Hair follicle dermal papilla cell (primary cell): ENCODE data around the gene RAP1A. TPM values are rescaled to one million over a fixed set of nuclear protein-coding genes. Genes with fewer than 3 reads are reported as not detected.

Experiments
- small RNA-seq: library from RNA; depleted of rRNA; stranded (forward); fragments of <200 nt; gene quantifications from one replicate; pipeline ENCODE3, GENCODE V24; 2012
- total RNA-seq: library from RNA; depleted of rRNA; stranded (reverse); fragments of >200 nt; gene quantifications from 2 replicates; pipeline ENCODE4 v1.2.3, GENCODE V29; 2012

RAP1A gene
- 15.6 and 20.6 TPM in 2 replicates for total RNA-seq

DNA sequence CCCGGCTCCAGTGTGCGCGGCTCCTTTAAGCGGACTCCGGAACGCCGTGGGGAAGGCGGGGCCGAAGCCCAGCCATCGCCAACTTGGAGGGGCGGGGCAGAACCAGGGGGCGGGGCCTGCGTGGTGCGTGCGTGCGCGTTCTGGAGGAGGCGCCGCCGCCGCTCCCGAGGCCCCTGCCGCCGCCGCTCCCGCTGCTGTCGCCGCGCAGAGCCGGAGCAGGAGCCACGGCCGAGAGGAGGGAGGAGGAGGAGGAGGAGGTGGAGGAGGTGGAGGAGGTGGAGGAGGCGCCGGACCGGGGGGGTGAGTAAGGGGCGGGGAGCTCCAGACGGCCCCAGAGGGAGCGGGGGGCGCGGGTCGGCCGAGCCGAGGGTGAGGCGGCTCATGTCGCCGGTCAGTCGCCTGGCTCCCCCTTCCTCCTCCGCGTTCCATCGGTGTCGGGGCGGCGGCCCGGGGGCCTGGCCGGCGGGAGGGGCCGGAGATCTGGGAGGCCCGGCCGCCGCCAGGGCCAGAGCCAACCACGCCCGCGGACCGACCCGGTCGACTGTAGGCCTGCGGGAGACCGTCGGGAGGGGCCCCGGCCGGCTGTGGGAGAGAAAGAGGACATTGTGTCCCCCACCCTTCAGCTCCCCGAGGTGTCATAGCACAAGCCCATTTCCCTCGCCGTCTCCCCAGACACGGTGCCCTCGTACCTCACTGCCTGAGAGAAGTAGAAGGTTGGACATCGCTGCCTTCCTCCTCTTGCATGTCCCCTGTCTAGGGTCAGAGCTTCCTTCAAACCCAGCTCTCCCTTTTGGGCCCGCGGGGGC is at the start of gene RAP1A:
RAP1A (plus strand) TSS at position 155 of the 806 bp plus-strand sequence. CDS start 71,572 bp downstream, outside the sequence.

DNA sequence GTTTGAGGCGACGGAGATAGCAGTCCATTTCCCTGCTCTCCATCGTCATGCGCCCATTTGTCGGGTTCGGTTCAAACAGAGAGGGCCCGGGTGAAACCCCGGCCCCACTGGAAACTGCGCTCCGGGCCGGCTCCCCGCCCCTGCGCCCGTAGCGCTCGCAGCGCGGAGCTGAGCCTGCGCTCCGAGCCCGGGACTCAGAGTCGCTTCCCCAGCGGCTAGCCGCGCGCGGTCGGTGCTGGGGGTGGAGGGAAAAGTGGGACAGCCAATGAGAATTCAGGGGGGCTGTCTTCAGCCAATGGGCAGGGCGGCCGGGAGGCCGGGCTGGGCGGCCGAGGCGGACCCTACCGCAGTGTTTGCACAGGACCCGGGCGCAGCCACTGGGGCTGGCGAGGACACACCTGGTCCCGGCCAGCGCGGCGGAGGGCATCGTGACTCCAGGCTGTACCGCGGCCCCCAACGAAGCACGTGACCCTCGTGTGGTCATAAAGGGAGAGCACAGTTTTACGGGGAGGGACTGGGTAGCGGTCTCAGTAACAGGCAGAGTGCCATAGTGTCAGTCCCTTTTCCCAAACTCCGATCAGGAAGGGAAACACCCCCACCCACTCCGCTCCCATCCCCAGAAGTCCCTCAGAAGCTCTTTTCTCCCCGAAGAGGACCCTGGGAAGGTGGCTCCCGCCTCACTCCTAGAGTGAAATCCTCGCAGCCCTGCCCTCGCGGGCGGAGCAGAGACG is 119.8 kb downstream of the RAP1A start, which contains the start of gene INKA2:
INKA2 (minus strand) TSS at position 202 of the 731 bp plus-strand sequence; CDS start at position 49, 153 bp downstream.

DNA sequence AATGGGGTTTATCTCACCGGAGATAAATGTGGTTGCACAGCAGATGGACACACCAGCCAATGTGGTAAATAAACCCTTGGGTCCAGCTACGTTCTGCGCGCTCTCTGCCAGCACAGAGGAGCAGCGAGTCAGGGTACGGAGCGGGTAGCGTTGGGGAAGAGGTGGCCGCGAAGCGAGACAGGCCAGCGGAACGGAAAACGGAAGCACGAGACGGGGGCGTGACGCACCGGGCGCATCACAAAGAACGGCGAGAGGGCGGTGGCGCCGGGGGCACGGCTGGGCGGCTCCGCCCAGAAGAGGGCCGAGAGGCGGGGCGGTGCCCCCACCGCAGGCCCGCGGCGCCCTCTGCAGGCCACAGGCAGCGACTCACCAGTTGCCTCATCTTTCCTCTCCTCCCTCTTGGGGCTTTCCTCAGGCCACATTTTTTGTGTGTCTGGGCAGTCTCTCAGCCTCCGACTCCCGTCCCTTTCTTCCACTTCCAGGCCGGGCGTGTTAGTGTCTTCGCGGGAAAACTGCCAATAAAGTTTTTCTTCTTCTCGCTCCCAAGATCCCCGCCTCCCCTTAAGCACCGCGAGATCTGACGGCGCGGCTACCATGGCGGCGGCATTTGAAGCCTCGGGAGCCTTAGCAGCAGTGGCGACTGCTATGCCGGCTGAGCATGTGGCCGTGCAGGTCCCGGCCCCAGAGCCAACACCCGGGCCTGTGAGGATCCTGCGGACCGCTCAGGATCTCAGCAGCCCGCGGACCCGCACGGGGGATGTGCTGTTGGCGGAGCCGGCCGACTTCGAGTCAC is 135.9 kb downstream of the RAP1A start, which contains the start of gene DDX20:
DDX20 (plus strand) TSS at position 571 of the 793 bp plus-strand sequence; CDS start at position 595, 24 bp downstream.

Small RNAs within 50 kb of the gene (small RNA-seq; reads per million reads assigned to genes)
- 1.4 reads per million, percentile 32 among the genes with 10 or more reads in this experiment for gene INKA2
- gene RNU6-151P, result not detected

Other genes starting within 250 kb of the RAP1A start
- 0.36 and 0.49 TPM in 2 replicates for gene OVGP1, start 192.1 kb upstream of the RAP1A start, total RNA-seq
- gene WDR77, start 170.5 kb upstream of the RAP1A start, total RNA-seq, result 33.3 and 35.7 TPM in 2 replicates
- gene ATP5PB, start 170.3 kb upstream of the RAP1A start, total RNA-seq, result 98.8 and 100 TPM in 2 replicates
- gene C1orf162, start 145.8 kb upstream of the RAP1A start, total RNA-seq, result not detected in 2 replicates
- gene ADORA3, start 116.2 kb upstream of the RAP1A start, total RNA-seq, result not detected in 2 replicates
- not detected in 2 replicates for gene TMIGD3, start 116.2 kb upstream of the RAP1A start, total RNA-seq
- gene INKA2, start 119.6 kb downstream of the RAP1A start, total RNA-seq, result 1.6 and 2.4 TPM in 2 replicates
- 14.6 and 20.1 TPM in 2 replicates for gene DDX20, start 136.1 kb downstream of the RAP1A start, total RNA-seq